SIG-M5 treated with dmso at 0.1 percent for 504 hours (cell line): ENCODE data around the gene TCERG1.

Experiments
- DNase-seq: peaks from one replicate; lab custom pipeline; 2025; ENCODE audit not compliant: unreplicated experiment; lab: John Stamatoyannopoulos, UW

TCERG1 gene

GRCh38 chr5:146446861-146447733 lies at the start of gene TCERG1:
Gene TCERG1 (plus strand): TSS chr5:146447333. CDS start chr5:146447350, 17 bp downstream.
- DNase-seq = peak; percentile 100

DNA sequence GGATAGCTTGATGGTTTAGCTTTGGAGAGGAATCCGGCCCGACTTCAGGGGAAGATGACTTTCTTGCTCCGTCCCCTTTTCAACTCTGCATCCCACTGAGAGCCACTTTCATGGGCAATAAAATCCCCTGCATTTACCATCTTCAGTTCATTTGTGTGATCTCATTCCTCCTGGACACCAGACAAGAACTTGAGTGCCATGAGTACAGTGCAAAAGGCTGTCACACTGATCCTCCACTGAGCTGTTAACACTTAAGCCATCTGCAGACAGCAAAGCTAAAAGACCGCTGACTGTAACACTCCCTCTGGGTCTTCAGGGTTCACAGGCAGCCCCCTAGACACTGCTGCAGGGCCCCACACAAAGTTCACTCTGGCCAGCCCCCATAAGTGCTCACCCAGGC lies 48.3 kb upstream of the TCERG1 start:
- DNase-seq = no peak

DNA sequence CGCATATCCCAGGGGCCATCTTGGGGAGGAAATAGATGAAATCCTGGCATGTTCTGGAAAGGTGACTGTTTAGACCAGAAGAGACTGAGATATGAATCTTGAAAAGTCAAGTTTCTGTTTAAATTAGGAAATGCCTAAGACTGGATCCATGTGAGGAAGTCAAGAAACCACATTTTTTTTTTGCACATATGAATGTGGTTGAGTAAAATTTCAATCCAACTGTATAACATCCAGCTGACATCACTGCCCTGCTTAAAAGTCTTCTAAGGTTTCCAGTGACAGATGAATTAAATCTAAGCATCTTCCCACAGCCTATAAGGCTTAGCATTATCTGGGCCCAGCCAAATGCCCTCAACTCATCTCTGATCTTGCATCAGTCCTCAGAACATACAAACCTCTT lies 47.7 kb upstream of the TCERG1 start:
- peak; percentile 66 for DNase-seq

GRCh38 chr5:146400201-146400600 lies 46.9 kb upstream of the TCERG1 start:
- no peak for DNase-seq

- no peak for DNase-seq
These were observed 46.1 kb upstream of the TCERG1 start for GRCh38 chr5:146401021-146401420.

GRCh38 chr5:146402949-146403348 lies 44.2 kb upstream of the TCERG1 start:
- no peak for DNase-seq

- no peak for DNase-seq
These were observed 38.0 kb upstream of the TCERG1 start for GRCh38 chr5:146409054-146409671.

DNA sequence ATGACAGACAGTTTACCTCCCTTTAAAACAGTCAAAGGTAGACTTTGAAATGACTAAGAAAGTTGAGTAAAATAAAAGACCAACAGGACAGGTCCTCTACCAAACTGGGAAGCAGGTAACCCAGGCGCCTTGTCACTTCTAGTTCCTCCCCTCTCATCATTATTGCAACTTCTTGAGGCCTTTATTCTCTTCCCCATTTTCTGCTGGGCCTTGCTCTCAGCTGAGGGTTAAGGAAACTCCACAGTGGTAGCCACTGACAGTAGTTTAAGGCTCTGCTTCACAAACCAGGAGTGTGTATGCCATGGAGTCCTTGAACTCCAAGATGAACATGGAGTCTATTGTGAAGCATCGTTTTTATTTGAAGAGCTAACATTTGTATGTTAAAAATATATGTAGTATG lies 36.9 kb upstream of the TCERG1 start:
- peak; percentile 34 for DNase-seq

DNA sequence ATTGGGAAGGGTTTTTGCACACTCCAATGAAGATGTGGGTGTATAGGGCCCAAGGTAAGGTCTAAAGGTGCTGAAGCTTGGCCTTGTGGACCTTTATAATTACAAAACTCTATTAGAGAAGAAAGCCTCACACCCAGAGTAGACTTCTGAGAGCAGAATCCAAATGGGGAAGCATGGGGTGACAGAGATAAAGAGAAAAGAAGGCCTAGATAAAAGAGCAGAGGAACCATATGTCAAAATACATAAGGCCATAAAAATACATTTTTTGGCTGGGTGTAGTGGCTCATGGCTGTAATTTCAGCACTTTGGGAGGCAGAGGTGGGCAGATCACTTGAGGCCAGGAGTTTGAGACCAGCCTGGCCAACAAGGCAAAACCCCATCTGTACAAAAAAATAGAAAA lies 27.4 kb upstream of the TCERG1 start:
- DNase-seq = no peak

- no peak for DNase-seq
These were observed 22.1 kb upstream of the TCERG1 start for GRCh38 chr5:146425023-146425422.

GRCh38 chr5:146426305-146426704 lies 20.8 kb upstream of the TCERG1 start:
- DNase-seq = no peak

DNA sequence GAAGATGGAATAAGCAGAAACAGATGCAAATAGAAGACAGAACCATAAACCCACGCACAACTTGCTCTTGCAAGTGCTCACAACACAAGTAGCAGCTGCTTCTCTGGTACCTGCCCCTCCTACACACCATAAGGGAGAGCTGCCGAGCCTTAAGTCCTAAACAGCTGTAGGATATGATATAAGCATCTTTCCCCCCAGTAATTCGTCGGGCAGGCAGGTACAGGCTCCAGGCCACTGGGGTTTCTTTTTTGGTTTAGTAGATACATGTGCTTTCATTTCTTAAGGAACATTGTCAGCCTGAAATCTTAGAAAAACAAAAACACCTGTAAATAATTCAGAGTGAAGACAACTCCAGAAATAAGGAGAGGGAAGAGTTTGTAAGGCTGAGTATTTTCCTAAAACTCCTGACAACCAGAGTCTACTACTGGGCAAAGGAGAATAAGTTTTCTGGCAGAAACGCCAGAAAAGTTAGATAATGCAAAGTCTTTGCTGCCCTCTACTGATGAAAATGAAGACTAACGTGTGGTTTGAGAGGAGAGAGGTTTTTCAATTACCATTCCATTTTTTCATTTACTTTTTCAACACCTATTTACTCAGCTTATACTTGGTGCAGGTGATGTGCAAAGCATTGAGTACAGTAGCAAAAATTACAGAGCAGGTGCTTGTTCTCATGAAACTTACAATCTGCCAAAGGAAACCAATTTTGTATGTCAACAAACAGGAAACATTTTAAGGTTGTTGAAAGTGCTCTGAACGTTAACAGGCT lies 20.1 kb upstream of the TCERG1 start:
- DNase-seq = peak; percentile 80

- DNase-seq = no peak
These were observed 19.5 kb upstream of the TCERG1 start for GRCh38 chr5:146427619-146427997.

DNA sequence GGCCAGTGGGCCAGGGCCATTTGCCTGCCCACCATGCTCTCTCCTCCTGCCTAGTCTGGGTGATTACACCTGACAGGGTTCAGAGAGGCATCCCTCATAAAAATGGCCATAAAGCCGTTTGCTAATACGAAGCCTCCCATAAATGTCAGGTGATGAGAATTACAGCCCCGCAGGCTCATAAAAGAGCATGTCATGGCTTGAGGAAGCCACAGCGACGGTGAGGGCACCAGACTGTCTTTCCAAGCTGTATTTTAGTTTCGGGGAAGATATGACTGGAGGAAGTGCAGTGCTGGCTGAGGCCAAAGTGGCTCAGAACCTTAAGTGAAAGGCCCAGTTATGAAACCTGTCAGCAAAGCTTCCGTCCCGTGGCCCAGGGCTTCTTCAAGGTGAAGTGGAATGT lies 18.5 kb upstream of the TCERG1 start:
- no peak for DNase-seq

GRCh38 chr5:146440353-146440752 lies 6.8 kb upstream of the TCERG1 start:
- no peak for DNase-seq

DNA sequence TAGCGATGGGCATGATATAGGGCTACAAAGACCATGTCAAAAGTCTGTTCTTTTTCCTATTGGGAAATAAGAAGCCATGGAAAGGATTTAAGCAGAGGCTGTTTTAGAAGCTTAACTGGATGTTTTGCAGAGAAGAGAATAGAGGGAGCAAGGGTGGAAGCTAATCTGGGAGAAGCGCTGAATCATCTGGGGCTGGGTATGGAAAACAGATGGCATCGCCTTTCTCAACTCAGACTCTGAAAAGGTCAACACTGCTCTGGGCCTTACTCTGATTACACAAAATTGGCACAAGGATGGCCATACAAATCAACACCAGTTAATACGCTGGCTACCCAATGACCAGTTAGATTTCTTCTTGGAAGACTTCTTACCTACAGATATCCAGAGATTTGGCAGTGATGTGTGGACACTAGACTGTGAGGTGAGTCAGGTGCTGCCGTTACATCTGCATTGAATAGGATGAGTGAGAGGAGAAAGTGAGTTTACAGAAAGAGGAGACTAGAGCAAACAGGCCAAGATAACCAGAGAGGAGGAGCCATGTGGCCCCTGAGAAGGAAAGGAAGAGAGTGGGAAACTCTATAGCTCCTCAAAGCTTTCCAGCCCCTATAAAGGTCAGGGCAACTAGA lies 6.2 kb upstream of the TCERG1 start:
- no peak for DNase-seq

- no peak for DNase-seq
These were observed 5.2 kb upstream of the TCERG1 start for GRCh38 chr5:146441896-146442295.

GRCh38 chr5:146447734-146448380 lies 724 bp downstream of the TCERG1 start:
- DNase-seq = peak; percentile 74

DNA sequence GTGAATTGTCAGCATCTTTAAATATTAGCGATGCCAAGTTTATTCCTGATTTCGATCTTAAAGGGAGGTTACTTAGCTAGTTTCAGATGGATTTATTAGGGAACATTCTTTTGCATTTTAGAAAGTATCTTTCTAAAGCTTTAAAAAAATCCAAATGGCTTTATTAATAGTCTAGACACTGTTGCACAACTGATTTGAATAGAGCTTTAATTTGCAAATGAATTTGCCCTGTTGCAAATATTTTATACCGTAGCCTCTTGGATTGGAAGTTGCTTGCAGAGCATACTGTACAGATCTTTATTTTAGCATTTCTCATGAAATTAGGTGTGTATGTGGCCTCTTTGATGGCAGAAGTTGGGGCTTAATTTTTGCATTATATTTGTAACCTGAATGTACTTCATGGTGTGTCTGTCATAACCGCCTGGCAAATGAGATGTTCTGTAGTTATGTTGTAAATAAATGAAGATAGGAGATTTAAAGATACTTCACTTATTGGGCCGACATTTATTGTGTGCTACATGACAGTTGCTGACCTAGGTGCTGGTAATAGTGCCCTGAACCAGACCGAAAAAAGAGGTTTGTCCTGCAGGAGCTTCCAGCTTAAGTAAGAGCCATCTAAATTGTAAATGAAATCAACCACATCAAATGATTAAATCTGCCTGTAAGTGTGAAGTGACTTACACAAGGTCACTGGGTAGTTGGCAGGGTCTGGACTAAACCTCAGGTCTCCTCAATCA lies 1.8 kb downstream of the TCERG1 start:
- DNase-seq = no peak

GRCh38 chr5:146450002-146450401 lies 2.9 kb downstream of the TCERG1 start:
- DNase-seq = no peak
